Activated gamma-delta T cell treated with anti-CD3 and anti-CD28 coated beads, Interleukin-2, amount 50 U/mL, for 16 hours (primary cell): Measurements from ENCODE around the gene IDH3A.

Experiments
- DNase-seq: peaks from one replicate; pipeline ENCODE4 v3.0.0-alpha.2; 2020; ENCODE audit warnings: low read depth

The IDH3A gene

GRCh38 chr15:78168608-78169007, 19.4 kb downstream of the IDH3A start:
- no peak for DNase-seq

- DNase-seq: no peak
Measured at GRCh38 chr15:78170848-78171773, 21.9 kb downstream of the IDH3A start.

GRCh38 chr15:78171864-78172472, 22.8 kb downstream of the IDH3A start:
- DNase-seq: no peak

GRCh38 chr15:78174401-78174800, 25.2 kb downstream of the IDH3A start:
- DNase-seq: no peak

GRCh38 chr15:78175330-78175729, 26.2 kb downstream of the IDH3A start:
- DNase-seq: no peak

- no peak for DNase-seq
Measured at GRCh38 chr15:78177447-78177873, 28.3 kb downstream of the IDH3A start.

- no peak for DNase-seq
Measured at GRCh38 chr15:78178064-78178463, 28.9 kb downstream of the IDH3A start.

- DNase-seq: no peak
Measured at GRCh38 chr15:78179286-78179840, 30.2 kb downstream of the IDH3A start.

GRCh38 chr15:78179906-78180305, 30.7 kb downstream of the IDH3A start:
- no peak for DNase-seq

- no peak for DNase-seq
Measured at GRCh38 chr15:78182336-78182700, 33.2 kb downstream of the IDH3A start.

- DNase-seq: no peak
Measured at GRCh38 chr15:78182821-78183220, 33.7 kb downstream of the IDH3A start.

GRCh38 chr15:78192826-78193594, 43.8 kb downstream of the IDH3A start:
- DNase-seq: no peak

GRCh38 chr15:78193731-78194567, 44.8 kb downstream of the IDH3A start:
- no peak for DNase-seq

GRCh38 chr15:78194568-78194925, 45.4 kb downstream of the IDH3A start:
- DNase-seq: no peak

GRCh38 chr15:78195735-78196201, 46.6 kb downstream of the IDH3A start:
- DNase-seq: peak; percentile 12

- DNase-seq: no peak
Measured at GRCh38 chr15:78197632-78198031, 48.5 kb downstream of the IDH3A start.

GRCh38 chr15:78200276-78200930, 51.2 kb downstream of the IDH3A start:
- no peak for DNase-seq

- no peak for DNase-seq
Measured at GRCh38 chr15:78201281-78202190, 52.4 kb downstream of the IDH3A start.

- DNase-seq: no peak
Measured at GRCh38 chr15:78203346-78204225, 54.4 kb downstream of the IDH3A start.
